ENCODE data around the gene CIZ1.
A peak's percentile ranks its signal among the peaks of the same experiment; 100 is the strongest.
"Not testable (repeated sequence)": the region's sequence is repeated elsewhere in the genome, so short reads cannot be mapped to it uniquely, and the experiment has no call there.

CIZ1 gene

GRCh38 chr9:128135561-128135960 is 55.8 kb downstream of the CIZ1 start:
- not testable (repeated sequence) for H3K27ac ChIP-seq (ENCODE audit: low read depth in 2 of 2, low read length in 2 of 2); H3K4me3 ChIP-seq (ENCODE audit: low read length in 2 of 2); H3K27me3 ChIP-seq (ENCODE audit: control insufficient read depth in 2 of 2, insufficient read depth in 2 of 2, low read length in 2 of 2); H3K4me1 ChIP-seq (ENCODE audit: control insufficient read depth in 2 of 2, insufficient read depth in 2 of 2, low read length in 2 of 2); H3K9me3 ChIP-seq (ENCODE audit: control insufficient read depth in 2 of 2, low read length in 2 of 2); H3K9ac ChIP-seq (ENCODE audit: low read depth in 1 of 2, low read length in 2 of 2); H3K36me3 ChIP-seq (ENCODE audit: control insufficient read depth in 2 of 2, insufficient read depth in 2 of 2, low read length in 2 of 2)

GRCh38 chr9:128132139-128132538 is 59.2 kb downstream of the CIZ1 start:
- H3K4me1 ChIP-seq (ENCODE audit: control insufficient read depth in 2 of 2, insufficient read depth in 2 of 2, low read length in 2 of 2); H3K36me3 ChIP-seq (ENCODE audit: control insufficient read depth in 2 of 2, insufficient read depth in 2 of 2, low read length in 2 of 2); H3K27ac ChIP-seq (ENCODE audit: low read depth in 2 of 2, low read length in 2 of 2); H3K4me3 ChIP-seq (ENCODE audit: low read length in 2 of 2); H3K9me3 ChIP-seq (ENCODE audit: control insufficient read depth in 2 of 2, low read length in 2 of 2); H3K9ac ChIP-seq (ENCODE audit: low read depth in 1 of 2, low read length in 2 of 2); H3K27me3 ChIP-seq (ENCODE audit: control insufficient read depth in 2 of 2, insufficient read depth in 2 of 2, low read length in 2 of 2): not testable (repeated sequence)

- H3K4me1 ChIP-seq (ENCODE audit: control insufficient read depth in 2 of 2, insufficient read depth in 2 of 2, low read length in 2 of 2), result peaks cover 8 to 13% of the 10 kb centered on the region in 2 donors
- not testable (repeated sequence) for H3K36me3 ChIP-seq (ENCODE audit: control insufficient read depth in 2 of 2, insufficient read depth in 2 of 2, low read length in 2 of 2); H3K27me3 ChIP-seq (ENCODE audit: control insufficient read depth in 2 of 2, insufficient read depth in 2 of 2, low read length in 2 of 2); H3K27ac ChIP-seq (ENCODE audit: low read depth in 2 of 2, low read length in 2 of 2); H3K9ac ChIP-seq (ENCODE audit: low read depth in 1 of 2, low read length in 2 of 2); H3K9me3 ChIP-seq (ENCODE audit: control insufficient read depth in 2 of 2, low read length in 2 of 2); H3K4me3 ChIP-seq (ENCODE audit: low read length in 2 of 2)
Measured at GRCh38 chr9:128131346-128131745, 60.0 kb downstream of the CIZ1 start.

GRCh38 chr9:128130651-128131050 is 60.7 kb downstream of the CIZ1 start:
- H3K36me3 ChIP-seq (ENCODE audit: control insufficient read depth in 2 of 2, insufficient read depth in 2 of 2, low read length in 2 of 2); H3K27ac ChIP-seq (ENCODE audit: low read depth in 2 of 2, low read length in 2 of 2); H3K9ac ChIP-seq (ENCODE audit: low read depth in 1 of 2, low read length in 2 of 2); H3K27me3 ChIP-seq (ENCODE audit: control insufficient read depth in 2 of 2, insufficient read depth in 2 of 2, low read length in 2 of 2); H3K4me3 ChIP-seq (ENCODE audit: low read length in 2 of 2); H3K9me3 ChIP-seq (ENCODE audit: control insufficient read depth in 2 of 2, low read length in 2 of 2): not testable (repeated sequence)
- peaks cover 15 to 19% of the 10 kb centered on the region in 2 donors for H3K4me1 ChIP-seq (ENCODE audit: control insufficient read depth in 2 of 2, insufficient read depth in 2 of 2, low read length in 2 of 2)

- H3K27me3 ChIP-seq (ENCODE audit: control insufficient read depth in 2 of 2, insufficient read depth in 2 of 2, low read length in 2 of 2); H3K27ac ChIP-seq (ENCODE audit: low read depth in 2 of 2, low read length in 2 of 2); H3K4me3 ChIP-seq (ENCODE audit: low read length in 2 of 2); H3K36me3 ChIP-seq (ENCODE audit: control insufficient read depth in 2 of 2, insufficient read depth in 2 of 2, low read length in 2 of 2); H3K9ac ChIP-seq (ENCODE audit: low read depth in 1 of 2, low read length in 2 of 2); H3K9me3 ChIP-seq (ENCODE audit: control insufficient read depth in 2 of 2, low read length in 2 of 2): not testable (repeated sequence)
- H3K4me1 ChIP-seq (ENCODE audit: control insufficient read depth in 2 of 2, insufficient read depth in 2 of 2, low read length in 2 of 2), result peaks cover 21% of the 10 kb centered on the region in 2 donors
Measured at GRCh38 chr9:128129976-128130590, 61.3 kb downstream of the CIZ1 start.

- peak overlapping the region; percentile 80 to 88 for H3K9ac ChIP-seq (ENCODE audit: low read depth in 1 of 2, low read length in 2 of 2)
- peak overlapping the region; percentile 91 to 97 for H3K4me3 ChIP-seq (ENCODE audit: low read length in 2 of 2)
- H3K27ac ChIP-seq (ENCODE audit: low read depth in 2 of 2, low read length in 2 of 2), result peak overlapping the region; percentile 95 to 97
- H3K9me3 ChIP-seq (ENCODE audit: control insufficient read depth in 2 of 2, low read length in 2 of 2), result no peaks in the 10 kb centered on the region
- no peaks in the 10 kb centered on the region for H3K27me3 ChIP-seq (ENCODE audit: control insufficient read depth in 2 of 2, insufficient read depth in 2 of 2, low read length in 2 of 2)
- peaks cover 25% of the 10 kb centered on the region in 2 donors for H3K4me1 ChIP-seq (ENCODE audit: control insufficient read depth in 2 of 2, insufficient read depth in 2 of 2, low read length in 2 of 2)
- peaks cover 7 to 8% of the 10 kb centered on the region in 2 donors for H3K36me3 ChIP-seq (ENCODE audit: control insufficient read depth in 2 of 2, insufficient read depth in 2 of 2, low read length in 2 of 2)
Measured at GRCh38 chr9:128128836-128129590, 62.4 kb downstream of the CIZ1 start.

DNA sequence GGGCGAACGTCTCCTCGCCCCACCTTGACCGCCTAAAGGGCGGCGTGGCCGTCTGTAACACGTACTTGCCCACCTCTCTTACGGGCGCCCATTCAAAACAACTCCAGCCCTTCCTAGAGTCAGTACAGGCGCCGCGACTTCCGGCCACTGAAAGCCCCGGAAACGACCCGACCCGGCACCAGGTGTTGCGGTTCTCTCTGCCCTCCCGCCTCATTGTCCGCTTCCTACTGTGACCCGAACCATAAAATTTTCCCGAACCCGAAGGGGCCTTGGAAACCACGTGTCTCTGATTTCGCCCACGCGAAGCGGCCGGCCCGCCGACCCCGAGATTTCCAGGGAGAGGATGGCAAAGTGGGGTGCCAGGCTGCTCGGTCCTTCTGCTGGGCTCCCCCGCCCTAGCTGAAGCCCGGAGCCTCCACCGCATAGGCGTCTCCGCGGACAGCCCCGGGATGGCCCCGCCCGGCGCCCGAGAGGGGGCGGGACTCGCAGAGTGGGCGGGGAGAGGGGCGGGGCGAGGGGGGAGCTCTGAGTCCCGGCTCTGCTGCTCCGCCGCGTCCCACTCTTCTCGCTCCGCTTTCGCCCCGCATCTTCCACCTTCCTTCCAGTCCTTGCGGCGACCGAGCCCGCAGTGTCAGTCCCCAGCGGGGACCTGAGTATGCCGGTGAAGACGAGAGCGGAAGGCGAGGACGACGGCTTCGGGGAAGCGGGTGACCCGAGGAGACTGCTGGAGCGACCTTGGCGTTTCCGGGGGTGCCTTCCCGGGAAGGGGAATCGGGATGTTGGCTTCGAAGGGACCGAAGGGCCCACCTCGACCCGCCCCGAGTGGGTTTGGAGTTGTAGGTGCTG is 63.2 kb downstream of the CIZ1 start:
- peaks cover 13 to 14% of the 10 kb centered on the region in 2 donors for H3K36me3 ChIP-seq (ENCODE audit: control insufficient read depth in 2 of 2, insufficient read depth in 2 of 2, low read length in 2 of 2)
- H3K9me3 ChIP-seq (ENCODE audit: control insufficient read depth in 2 of 2, low read length in 2 of 2), result no peaks in the 10 kb centered on the region
- no peaks in the 10 kb centered on the region for H3K27me3 ChIP-seq (ENCODE audit: control insufficient read depth in 2 of 2, insufficient read depth in 2 of 2, low read length in 2 of 2)
- H3K4me3 ChIP-seq (ENCODE audit: low read length in 2 of 2), result peak overlapping the region; percentile 91 to 97
- H3K9ac ChIP-seq (ENCODE audit: low read depth in 1 of 2, low read length in 2 of 2), result peak overlapping the region; percentile 80 to 88
- H3K27ac ChIP-seq (ENCODE audit: low read depth in 2 of 2, low read length in 2 of 2), result peak overlapping the region; percentile 95 to 97
- peaks cover 25% of the 10 kb centered on the region in 2 donors for H3K4me1 ChIP-seq (ENCODE audit: control insufficient read depth in 2 of 2, insufficient read depth in 2 of 2, low read length in 2 of 2)

- peak within 1 kb of the TSS; percentile 91 to 97 for H3K4me3 ChIP-seq (ENCODE audit: low read length in 2 of 2)
- H3K9ac ChIP-seq (ENCODE audit: low read depth in 1 of 2, low read length in 2 of 2), result peak within 1 kb of the TSS; percentile 80 to 88
- peaks cover 17 to 19% of the 10 kb centered on the region in 2 donors for H3K36me3 ChIP-seq (ENCODE audit: control insufficient read depth in 2 of 2, insufficient read depth in 2 of 2, low read length in 2 of 2)
- H3K9me3 ChIP-seq (ENCODE audit: control insufficient read depth in 2 of 2, low read length in 2 of 2), result no peaks in the 10 kb centered on the region
- peak within 1 kb of the TSS; percentile 95 to 97 for H3K27ac ChIP-seq (ENCODE audit: low read depth in 2 of 2, low read length in 2 of 2)
- no peaks in the 10 kb centered on the region for H3K27me3 ChIP-seq (ENCODE audit: control insufficient read depth in 2 of 2, insufficient read depth in 2 of 2, low read length in 2 of 2)
- peaks cover 25% of the 10 kb centered on the region in 2 donors for H3K4me1 ChIP-seq (ENCODE audit: control insufficient read depth in 2 of 2, insufficient read depth in 2 of 2, low read length in 2 of 2)
Measured at GRCh38 chr9:128127568-128127989, 63.8 kb downstream of the CIZ1 start, which contains the start of gene PTGES2. Gene PTGES2, minus strand, starts transcription at chr9:128127729. Its CDS starts 12 bp downstream, at chr9:128127717.

DNA sequence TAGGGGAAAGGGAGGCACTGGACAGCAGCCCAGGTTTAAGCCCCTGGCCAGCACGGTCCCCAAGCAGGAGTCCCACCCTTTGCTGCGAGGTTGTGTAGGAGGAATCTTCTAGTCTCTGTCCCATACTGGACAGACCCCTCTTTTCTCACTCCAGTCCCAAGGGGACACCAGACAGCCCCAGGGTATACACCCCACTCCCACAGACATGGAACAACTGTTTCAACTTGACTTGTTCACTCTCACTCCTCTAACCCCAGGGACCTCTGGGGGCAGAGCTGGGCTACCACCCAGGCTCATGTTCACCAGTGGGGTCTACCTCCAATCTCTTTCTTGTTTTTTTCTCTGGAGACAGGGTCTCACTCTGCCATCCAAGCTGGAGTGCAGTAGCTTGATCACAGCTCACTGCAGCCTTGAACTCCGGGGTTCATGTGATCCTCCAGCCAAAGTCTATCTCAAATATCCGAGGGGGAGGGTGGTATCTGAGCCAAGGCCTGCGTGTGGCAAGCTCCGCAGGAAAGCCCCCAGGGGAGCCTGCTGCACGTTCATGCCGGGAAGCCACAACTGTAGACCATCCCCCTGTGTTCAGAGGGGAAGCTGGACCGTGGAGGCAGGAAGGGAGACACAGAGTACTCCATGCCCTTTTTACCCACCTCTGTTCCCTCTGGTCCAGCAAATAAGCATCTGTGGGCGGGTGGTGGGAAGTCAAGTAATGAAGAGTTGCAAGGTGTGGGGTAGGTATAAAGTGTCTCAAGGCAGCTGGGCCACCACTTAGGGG is 65.6 kb downstream of the CIZ1 start:
- Histone ChIP-seq H3K36me3 (ENCODE audit: control insufficient read depth in 2 of 2, insufficient read depth in 2 of 2, low read length in 2 of 2) (peaks cover 31 to 34% of the 10 kb centered on the region in 2 donors), H3K27me3 (ENCODE audit: control insufficient read depth in 2 of 2, insufficient read depth in 2 of 2, low read length in 2 of 2) (no peaks in the 10 kb centered on the region), H3K4me1 (ENCODE audit: control insufficient read depth in 2 of 2, insufficient read depth in 2 of 2, low read length in 2 of 2) (peaks cover 25% of the 10 kb centered on the region in 2 donors), H3K9ac (ENCODE audit: low read depth in 1 of 2, low read length in 2 of 2) (peak overlapping the region in 1 of 2 donors; percentile 50), H3K27ac (ENCODE audit: low read depth in 2 of 2, low read length in 2 of 2) (no peak overlapping the region), H3K4me3 (ENCODE audit: low read length in 2 of 2) (peak overlapping the region in 1 of 2 donors; percentile 22), H3K9me3 (ENCODE audit: control insufficient read depth in 2 of 2, low read length in 2 of 2) (no peaks in the 10 kb centered on the region)
